Effector memory CD8-positive, alpha-beta T cell (primary cell): ENCODE data around the gene BACH2.

Experiments
- ATAC-seq: fragments of 150-1000 bp; cut with Tn5 transposase; replicated peaks from 2 replicates; pipeline ENCODE4 v1.10.0; 2021; ENCODE audit warnings: mild to moderate bottlenecking, moderate library complexity
- DNase-seq, 3 experiments: peaks; one replicate each; pipeline ENCODE4 v3.0.0; 2021
- H3K27ac Mint-ChIP-seq, 2 donors: one replicate each; pipeline ENCODE4 v1.8.0; 2022; ENCODE audit warnings: mild to moderate bottlenecking in 2 of 2, mixed read lengths in 2 of 2, moderate library complexity in 2 of 2
- H3K27me3 Mint-ChIP-seq, 2 donors: one replicate each; pipeline ENCODE4 v1.8.0; 2022; ENCODE audit warnings: mixed read lengths in 2 of 2
- H3K36me3 Mint-ChIP-seq: one replicate; pipeline ENCODE4 v1.8.0; 2022; ENCODE audit warnings: mild to moderate bottlenecking, moderate library complexity, mixed read lengths; ENCODE audit not compliant: insufficient read depth
- H3K4me1 Mint-ChIP-seq, 2 donors: one replicate each; pipeline ENCODE4 v1.8.0; 2022; ENCODE audit warnings: low read depth in 2 of 2, mixed read lengths in 2 of 2
- H3K4me3 Mint-ChIP-seq, 2 donors: one replicate each; pipeline ENCODE4 v1.8.0; 2022; ENCODE audit warnings: mild to moderate bottlenecking in 2 of 2, mixed read lengths in 2 of 2, moderate library complexity in 2 of 2
- H3K9me3 Mint-ChIP-seq, 2 donors: one replicate each; pipeline ENCODE4 v1.8.0; 2022; ENCODE audit warnings: mixed read lengths in 2 of 2

BACH2 gene

GRCh38 chr6:90183587-90184333 is 112.9 kb downstream of the BACH2 start:
- peaks cover 5 to 6% of the 10 kb centered on the region in 2 donors for H3K4me1 Mint-ChIP-seq

GRCh38 chr6:90180526-90180925 is 116.1 kb downstream of the BACH2 start:
- Mint-ChIP-seq H3K36me3 (no peaks in the 10 kb centered on the region), H3K4me1 (peaks cover 4 to 20% of the 10 kb centered on the region in 2 donors), H3K27me3 (no peaks in the 10 kb centered on the region), H3K27ac (no peak overlapping the region), H3K9me3 (no peaks in the 10 kb centered on the region), H3K4me3 (no peak overlapping the region)
- ATAC-seq (no peak), DNase-seq (no peak)

More at GRCh38 chr6:90183587-90184333, 112.9 kb downstream of the BACH2 start:
- DNase-seq (no peak), ATAC-seq (no peak)
- no peaks in the 10 kb centered on the region for H3K9me3 Mint-ChIP-seq
- no peak overlapping the region for H3K4me3 Mint-ChIP-seq
- H3K27ac Mint-ChIP-seq = no peak overlapping the region
- no peaks in the 10 kb centered on the region for H3K27me3 Mint-ChIP-seq
- no peaks in the 10 kb centered on the region for H3K36me3 Mint-ChIP-seq

GRCh38 chr6:90179190-90180169 is 117.2 kb downstream of the BACH2 start:
- H3K4me3 Mint-ChIP-seq = no peak overlapping the region
- H3K9me3 Mint-ChIP-seq = no peaks in the 10 kb centered on the region
- no peak overlapping the region for H3K27ac Mint-ChIP-seq
- DNase-seq = peak; percentile 11 to 17 (median 11)
- H3K36me3 Mint-ChIP-seq = no peaks in the 10 kb centered on the region
- H3K4me1 Mint-ChIP-seq = peaks cover 4 to 20% of the 10 kb centered on the region in 2 donors
- no peaks in the 10 kb centered on the region for H3K27me3 Mint-ChIP-seq
- no peak for ATAC-seq

- H3K9me3 Mint-ChIP-seq = no peaks in the 10 kb centered on the region
- DNase-seq = no peak
- H3K4me3 Mint-ChIP-seq = no peak overlapping the region
- peaks cover 4 to 20% of the 10 kb centered on the region in 2 donors for H3K4me1 Mint-ChIP-seq
- H3K36me3 Mint-ChIP-seq = no peaks in the 10 kb centered on the region
- H3K27me3 Mint-ChIP-seq = no peaks in the 10 kb centered on the region
- peak overlapping the region in 1 of 2 donors; percentile 33 for H3K27ac Mint-ChIP-seq
- no peak for ATAC-seq
Measured at GRCh38 chr6:90178384-90178855, 118.2 kb downstream of the BACH2 start.

GRCh38 chr6:90177544-90178383 is 118.9 kb downstream of the BACH2 start:
- H3K27ac Mint-ChIP-seq = peak overlapping the region in 1 of 2 donors; percentile 33
- no peaks in the 10 kb centered on the region for H3K36me3 Mint-ChIP-seq
- peaks cover 4 to 20% of the 10 kb centered on the region in 2 donors for H3K4me1 Mint-ChIP-seq
- ATAC-seq (no peak), DNase-seq (no peak)
- H3K27me3 Mint-ChIP-seq = no peaks in the 10 kb centered on the region
- no peak overlapping the region for H3K4me3 Mint-ChIP-seq
- no peaks in the 10 kb centered on the region for H3K9me3 Mint-ChIP-seq

GRCh38 chr6:90175627-90176538 is 120.8 kb downstream of the BACH2 start:
- DNase-seq = no peak
- no peaks in the 10 kb centered on the region for H3K9me3 Mint-ChIP-seq
- H3K4me3 Mint-ChIP-seq = no peak overlapping the region
- peaks cover 4 to 20% of the 10 kb centered on the region in 2 donors for H3K4me1 Mint-ChIP-seq
- no peaks in the 10 kb centered on the region for H3K27me3 Mint-ChIP-seq
- peak overlapping the region; percentile 2 to 11 for H3K27ac Mint-ChIP-seq
- no peaks in the 10 kb centered on the region for H3K36me3 Mint-ChIP-seq
- ATAC-seq = peak; percentile 74

GRCh38 chr6:90173262-90173925 is 123.2 kb downstream of the BACH2 start:
- H3K9me3 Mint-ChIP-seq = no peaks in the 10 kb centered on the region
- no peak for DNase-seq
- H3K4me1 Mint-ChIP-seq = peaks cover 4 to 18% of the 10 kb centered on the region in 2 donors
- ATAC-seq = no peak
- no peak overlapping the region for H3K27ac Mint-ChIP-seq
- no peaks in the 10 kb centered on the region for H3K36me3 Mint-ChIP-seq
- no peak overlapping the region for H3K4me3 Mint-ChIP-seq
- H3K27me3 Mint-ChIP-seq = no peaks in the 10 kb centered on the region

- Mint-ChIP-seq H3K4me3 (no peak overlapping the region), H3K9me3 (no peaks in the 10 kb centered on the region), H3K27me3 (no peaks in the 10 kb centered on the region), H3K27ac (no peak overlapping the region), H3K4me1 (no peaks in the 10 kb centered on the region), H3K36me3 (no peaks in the 10 kb centered on the region)
- DNase-seq (no peak), ATAC-seq (no peak)
Measured at GRCh38 chr6:90170601-90171000, 126.0 kb downstream of the BACH2 start.

GRCh38 chr6:90169374-90169773 is 127.3 kb downstream of the BACH2 start:
- no peaks in the 10 kb centered on the region for H3K9me3 Mint-ChIP-seq
- no peak overlapping the region for H3K27ac Mint-ChIP-seq
- no peak for ATAC-seq
- no peaks in the 10 kb centered on the region for H3K4me1 Mint-ChIP-seq
- no peak for DNase-seq
- H3K27me3 Mint-ChIP-seq = no peaks in the 10 kb centered on the region
- no peak overlapping the region for H3K4me3 Mint-ChIP-seq
- H3K36me3 Mint-ChIP-seq = no peaks in the 10 kb centered on the region

- no peak overlapping the region for H3K27ac Mint-ChIP-seq
- H3K27me3 Mint-ChIP-seq = no peaks in the 10 kb centered on the region
- DNase-seq (no peak), ATAC-seq (no peak)
- no peaks in the 10 kb centered on the region for H3K36me3 Mint-ChIP-seq
- no peaks in the 10 kb centered on the region for H3K4me1 Mint-ChIP-seq
- no peaks in the 10 kb centered on the region for H3K9me3 Mint-ChIP-seq
- H3K4me3 Mint-ChIP-seq = no peak overlapping the region
Measured at GRCh38 chr6:90168693-90169131, 127.9 kb downstream of the BACH2 start.

GRCh38 chr6:90167514-90168379 is 128.9 kb downstream of the BACH2 start:
- H3K4me1 Mint-ChIP-seq = no peaks in the 10 kb centered on the region
- no peaks in the 10 kb centered on the region for H3K9me3 Mint-ChIP-seq
- no peak overlapping the region for H3K27ac Mint-ChIP-seq
- no peaks in the 10 kb centered on the region for H3K27me3 Mint-ChIP-seq
- no peaks in the 10 kb centered on the region for H3K36me3 Mint-ChIP-seq
- DNase-seq = no peak
- ATAC-seq = no peak
- no peak overlapping the region for H3K4me3 Mint-ChIP-seq
